HEK293 (cell line): Measurements from ENCODE around the gene TPGS1.

Experiments used
- BCL11A ChIP-seq: fragments of 450-650 bp; formaldehyde crosslinking; IDR thresholded peaks from 2 replicates; pipeline ENCODE4 v1.5.1; 2016; ENCODE audit warnings: low read depth, missing biosample characterization, missing genetic modification characterization
- CTCF ChIP-seq: fragments of 450-650 bp; formaldehyde crosslinking; IDR thresholded peaks from 2 replicates; pipeline ENCODE4 v1.5.1; 2016; ENCODE audit warnings: missing biosample characterization, missing genetic modification characterization
- FEZF1 ChIP-seq: fragments of 450-650 bp; formaldehyde crosslinking; IDR thresholded peaks from 2 replicates; pipeline ENCODE4 v1.5.1; 2016; ENCODE audit warnings: missing biosample characterization, missing genetic modification characterization
- GLIS1 ChIP-seq: fragments of 450-650 bp; formaldehyde crosslinking; IDR thresholded peaks from 2 replicates; pipeline ENCODE4 v1.5.1; 2016; ENCODE audit warnings: missing biosample characterization, missing genetic modification characterization
- INSM2 ChIP-seq: fragments of 450-650 bp; formaldehyde crosslinking; IDR thresholded peaks from 2 replicates; pipeline ENCODE4 v1.5.1; 2016; ENCODE audit warnings: missing biosample characterization, missing genetic modification characterization
- KLF17 ChIP-seq: fragments of 450-650 bp; formaldehyde crosslinking; IDR thresholded peaks from 2 replicates; pipeline ENCODE4 v1.5.1; 2016; ENCODE audit warnings: missing biosample characterization, missing genetic modification characterization
- PBX3 ChIP-seq: sonication (generic); formaldehyde crosslinking; IDR thresholded peaks from 2 replicates; pipeline ENCODE4 v1.8.1; 2022; ENCODE audit warnings: mild to moderate bottlenecking, moderate library complexity, missing genetic modification reagents
- PRDM1 ChIP-seq: fragments of 450-650 bp; formaldehyde crosslinking; IDR thresholded peaks from 2 replicates; pipeline ENCODE4; 2016; ENCODE audit warnings: missing biosample characterization, missing genetic modification characterization
- SP2 ChIP-seq: fragments of 450-650 bp; formaldehyde crosslinking; IDR thresholded peaks from 2 replicates; pipeline ENCODE4 v1.5.1; 2016; ENCODE audit warnings: missing biosample characterization, missing genetic modification characterization
- SP3 ChIP-seq: fragments of 450-650 bp; formaldehyde crosslinking; IDR thresholded peaks from 2 replicates; pipeline ENCODE4 v1.5.1; 2016; ENCODE audit warnings: missing biosample characterization, missing genetic modification characterization
- YY1 ChIP-seq: fragments of 450-650 bp; formaldehyde crosslinking; IDR thresholded peaks from 2 replicates; pipeline ENCODE4 v1.5.1; 2018; ENCODE audit warnings: missing biosample characterization, missing genetic modification characterization
- ZBTB1 ChIP-seq: fragments of 450-650 bp; formaldehyde crosslinking; IDR thresholded peaks from 2 replicates; pipeline ENCODE4 v1.5.1; 2016; ENCODE audit warnings: missing biosample characterization, missing genetic modification characterization
- ZBTB21 ChIP-seq: fragments of 450-650 bp; formaldehyde crosslinking; IDR thresholded peaks from 2 replicates; pipeline ENCODE4 v1.5.1; 2017; ENCODE audit warnings: missing biosample characterization, missing genetic modification characterization
- ZFP69B ChIP-seq: fragments of 450-650 bp; formaldehyde crosslinking; IDR thresholded peaks from 2 replicates; pipeline ENCODE4 v1.5.1; 2016; ENCODE audit warnings: missing biosample characterization, missing genetic modification characterization
- ZIC2 ChIP-seq: fragments of 450-650 bp; formaldehyde crosslinking; IDR thresholded peaks from 2 replicates; pipeline ENCODE4 v1.5.1; 2016; ENCODE audit warnings: missing biosample characterization, missing genetic modification characterization
- ZNF211 ChIP-seq: fragments of 450-650 bp; formaldehyde crosslinking; IDR thresholded peaks from 2 replicates; pipeline ENCODE4 v1.5.1; 2016; ENCODE audit warnings: low read depth, missing biosample characterization, missing genetic modification characterization
- ZNF292 ChIP-seq: fragments of 450-650 bp; formaldehyde crosslinking; IDR thresholded peaks from 2 replicates; pipeline ENCODE4 v1.5.1; 2016; ENCODE audit warnings: low read depth, missing biosample characterization, missing genetic modification characterization, borderline replicate concordance
- ZNF391 ChIP-seq: fragments of 450-650 bp; formaldehyde crosslinking; IDR thresholded peaks from 2 replicates; pipeline ENCODE4 v1.5.1; 2016; ENCODE audit warnings: low read depth, missing biosample characterization, missing genetic modification characterization, borderline replicate concordance
- ZNF449 ChIP-seq: fragments of 450-650 bp; formaldehyde crosslinking; IDR thresholded peaks from 2 replicates; pipeline ENCODE4 v1.5.1; 2017; ENCODE audit warnings: missing biosample characterization, mild to moderate bottlenecking, missing genetic modification characterization, moderate library complexity
- ZNF514 ChIP-seq: fragments of 450-650 bp; formaldehyde crosslinking; IDR thresholded peaks from 2 replicates; pipeline ENCODE4 v1.5.1; 2016; ENCODE audit warnings: missing biosample characterization, missing genetic modification characterization
- ZNF521 ChIP-seq: fragments of 450-650 bp; formaldehyde crosslinking; IDR thresholded peaks from 2 replicates; pipeline ENCODE4 v1.5.1; 2017; ENCODE audit warnings: missing biosample characterization, mild to moderate bottlenecking, missing genetic modification characterization
- ZNF621 ChIP-seq: fragments of 450-650 bp; formaldehyde crosslinking; IDR thresholded peaks from 2 replicates; pipeline ENCODE4 v1.5.1; 2017; ENCODE audit warnings: missing biosample characterization, missing genetic modification characterization
- ZNF624 ChIP-seq: fragments of 450-650 bp; formaldehyde crosslinking; IDR thresholded peaks from 2 replicates; pipeline ENCODE4 v1.5.1; 2017; ENCODE audit warnings: missing biosample characterization, missing genetic modification characterization
- ZNF654 ChIP-seq: fragments of 450-650 bp; formaldehyde crosslinking; IDR thresholded peaks from 2 replicates; pipeline ENCODE4 v1.5.1; 2016; ENCODE audit warnings: low read depth, missing biosample characterization, missing genetic modification characterization
- ZNF658 ChIP-seq: fragments of 450-650 bp; formaldehyde crosslinking; IDR thresholded peaks from 2 replicates; pipeline ENCODE4; 2016; ENCODE audit warnings: missing biosample characterization, missing genetic modification characterization
- ZNF692 ChIP-seq: fragments of 450-650 bp; formaldehyde crosslinking; IDR thresholded peaks from 2 replicates; pipeline ENCODE4 v1.5.1; 2016; ENCODE audit warnings: missing biosample characterization, missing genetic modification characterization
- ZNF704 ChIP-seq: fragments of 450-650 bp; formaldehyde crosslinking; IDR thresholded peaks from 2 replicates; pipeline ENCODE4 v1.5.1; 2016; ENCODE audit warnings: missing biosample characterization, missing genetic modification characterization
- ZNF707 ChIP-seq: fragments of 450-650 bp; formaldehyde crosslinking; IDR thresholded peaks from 2 replicates; pipeline ENCODE4 v1.5.1; 2016; ENCODE audit warnings: missing biosample characterization, missing genetic modification characterization
- ZNF830 ChIP-seq: fragments of 450-650 bp; IDR thresholded peaks from 2 replicates; pipeline ENCODE4 v1.5.0; 2018; ENCODE audit warnings: missing biosample characterization, missing genetic modification characterization, low read depth, mild to moderate bottlenecking, moderate library complexity
- ZXDB ChIP-seq: fragments of 450-650 bp; formaldehyde crosslinking; IDR thresholded peaks from 2 replicates; pipeline ENCODE4 v1.5.1; 2016; ENCODE audit warnings: missing biosample characterization, missing genetic modification characterization

Gene TPGS1

GRCh38 chr19:507286-508203 lies at the start of gene TPGS1 (continued):
- TF ChIP-seq PBX3 (CRISPR knock-in tag) (peak; percentile 39; the same call in 1 of the 2 replicates), ZBTB1 (tag by site-specific recombination) (no peak), SP3 (tag by site-specific recombination) (peak; percentile 73), YY1 (tag by site-specific recombination) (peak; percentile 99), INSM2 (tag by site-specific recombination) (peak; percentile 36; the same call in 1 of the 2 replicates), SP2 (tag by site-specific recombination) (peak; percentile 80), ZNF830 (tag by site-specific recombination) (no peak), FEZF1 (tag by site-specific recombination) (peak; percentile 83), PRDM1 (tag by site-specific recombination) (peak; percentile 69), ZNF658 (tag by site-specific recombination) (no peak), ZNF292 (tag by site-specific recombination) (no peak), ZNF624 (tag by site-specific recombination) (no peak), ZFP69B (no peak), ZNF654 (tag by site-specific recombination) (no peak), ZNF514 (tag by site-specific recombination) (no peak), ZNF449 (tag by site-specific recombination) (peak; percentile 25; the same call in 1 of the 2 replicates), BCL11A (tag by site-specific recombination) (no peak), GLIS1 (tag by site-specific recombination) (no peak), KLF17 (tag by site-specific recombination) (no peak; the same call in 1 of the 2 replicates), ZBTB21 (tag by site-specific recombination) (peak; percentile 10; the same call in 1 of the 2 replicates), ZIC2 (tag by site-specific recombination) (0 out of 2 replicates have a peak, but pooled peaks have one; percentile 34), ZNF211 (tag by site-specific recombination) (no peak), ZXDB (tag by site-specific recombination) (peak; percentile 80), ZNF707 (tag by site-specific recombination) (no peak), ZNF391 (tag by site-specific recombination) (no peak), ZNF521 (tag by site-specific recombination) (no peak), ZNF621 (tag by site-specific recombination) (no peak), ZNF704 (tag by site-specific recombination) (peak; percentile 77; the same call in 1 of the 2 replicates), ZNF692 (tag by site-specific recombination) (no peak), CTCF (peak; percentile 26; the same call in 1 of the 2 replicates)
